ENCODE results near the gene CRYGD. TPM values are rescaled to one million over a fixed set of nuclear protein-coding genes. Genes with fewer than 3 reads are reported as not detected.

CRYGD gene
- total RNA-seq = not detected

DNA sequence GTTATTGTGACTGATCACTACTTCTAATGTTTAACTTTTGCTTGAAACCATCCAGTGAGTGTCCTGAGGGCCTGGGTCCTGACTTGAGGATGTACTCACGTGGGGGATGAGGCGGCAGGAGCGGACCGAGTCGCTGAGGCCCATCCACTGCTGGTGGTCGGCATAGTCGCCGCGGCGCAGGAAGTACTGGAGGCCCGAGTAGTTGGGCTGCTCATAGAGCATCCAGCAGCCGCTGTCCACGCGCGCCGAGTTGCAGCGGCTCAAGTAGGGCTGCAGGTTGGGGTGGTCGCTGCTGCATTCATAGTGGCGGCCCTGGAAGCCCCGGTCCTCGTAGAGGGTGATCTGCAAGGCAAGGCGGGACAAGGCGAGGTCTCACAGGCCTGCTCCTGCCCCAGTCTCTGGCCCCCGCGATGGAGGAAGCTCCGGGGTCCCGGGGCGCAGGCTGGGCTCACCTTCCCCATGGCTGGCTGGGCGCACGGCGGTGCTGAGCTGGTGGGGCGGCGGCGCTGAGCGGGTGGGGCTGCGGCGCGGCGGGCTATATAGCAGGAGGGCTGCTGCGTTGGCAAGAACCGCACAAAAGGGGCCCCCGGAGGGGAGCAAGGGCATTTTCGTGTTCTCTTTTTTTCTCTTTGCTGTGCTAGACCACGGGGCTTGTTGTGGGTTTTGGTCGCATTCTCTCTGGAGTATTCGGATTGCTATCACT, at the start of gene CRYGD:
Gene CRYGD, minus strand, starts transcription at position 512 of the 703 bp plus-strand sequence. Its CDS starts 51 bp downstream, at position 461.

DNA sequence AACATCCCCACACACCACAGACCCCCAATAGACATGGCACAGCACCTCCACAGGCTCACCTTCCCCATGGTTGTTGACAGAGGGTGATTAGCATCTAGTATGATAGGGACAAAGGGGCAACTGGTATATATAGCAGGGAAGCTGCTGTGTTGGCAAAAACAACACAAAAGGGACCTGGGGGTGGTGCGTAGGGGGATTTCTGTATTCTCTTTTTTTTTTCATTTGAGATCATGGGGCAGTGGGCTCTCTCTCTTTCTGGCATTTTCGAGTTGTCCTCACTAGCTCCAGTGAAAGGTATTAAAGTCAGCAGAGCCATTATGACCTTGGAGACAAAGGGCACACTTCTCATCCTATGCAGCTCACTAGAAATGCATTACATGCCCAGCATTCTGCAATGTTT, 39.2 kb upstream of the CRYGD start, which contains the start of gene CRYGA:
Gene CRYGA, minus strand, starts transcription at position 101 of the 400 bp plus-strand sequence. Its CDS starts 33 bp downstream, at position 68.

GRCh38 chr2:208146006-208146405, 21.7 kb upstream of the CRYGD start, which contains the start of gene CRYGB:
CRYGB (minus strand) TSS chr2:208146158; CDS start chr2:208146120, 38 bp downstream.

DNA sequence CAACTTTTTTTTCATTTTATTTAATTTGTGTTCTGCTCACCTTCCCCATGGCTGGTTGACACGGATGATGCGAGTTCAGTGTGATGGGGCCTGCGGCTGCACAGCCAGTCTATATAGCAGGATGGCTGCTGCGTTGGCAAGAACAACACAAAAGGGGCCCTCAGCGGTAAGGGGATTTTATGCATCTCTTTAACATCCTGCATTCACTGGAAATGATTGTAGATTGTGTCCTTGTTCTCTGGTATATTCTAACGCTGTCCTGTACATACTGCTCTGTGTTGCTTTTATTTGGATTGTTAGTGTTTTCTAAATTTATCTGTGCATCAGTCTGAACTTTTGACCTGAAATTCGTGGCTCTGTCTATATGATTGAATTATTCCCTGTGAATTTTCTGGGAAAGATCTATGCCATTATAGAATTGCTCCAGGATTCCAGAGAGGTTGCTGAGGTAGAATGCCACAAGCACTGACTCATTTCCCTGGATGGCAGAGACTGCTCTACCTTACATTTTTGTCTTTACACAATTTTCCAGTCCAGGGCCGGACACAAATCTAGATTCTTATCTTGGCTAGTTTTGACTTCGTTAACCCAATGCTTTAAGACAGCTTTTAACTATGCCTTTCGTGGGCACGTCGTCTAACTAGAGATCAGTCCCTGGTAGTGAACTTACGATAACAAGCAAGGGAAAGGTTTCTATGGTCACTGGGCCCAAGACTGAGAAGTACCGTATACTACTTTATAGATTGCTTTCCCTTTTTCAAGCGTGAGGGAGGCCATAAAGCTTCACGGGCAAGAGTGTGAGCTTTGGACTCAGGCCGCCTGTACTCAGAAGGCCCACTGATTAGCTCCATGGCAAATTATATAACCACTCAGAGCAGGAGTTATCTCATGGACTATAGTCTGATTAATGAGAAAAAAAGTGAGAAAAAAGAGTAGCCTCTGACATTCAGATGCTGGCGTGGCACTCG, 5.7 kb upstream of the CRYGD start, which contains the start of gene CRYGC:
Gene CRYGC, minus strand, starts transcription at position 85 of the 968 bp plus-strand sequence. Its CDS starts 36 bp downstream, at position 49.

Other genes starting within 250 kb of the CRYGD start
- 68.9 TPM for gene PLEKHM3, start 99.0 kb downstream of the CRYGD start, total RNA-seq
- gene CRYGC, start 5.3 kb upstream of the CRYGD start, total RNA-seq = not detected
- gene CRYGB, start 21.6 kb upstream of the CRYGD start, total RNA-seq = not detected
- gene CRYGA, start 39.1 kb upstream of the CRYGD start, total RNA-seq = not detected
- gene C2orf80, start 65.5 kb upstream of the CRYGD start, total RNA-seq = 21.0 TPM
- 169 TPM for gene IDH1, start 130.5 kb upstream of the CRYGD start, total RNA-seq
- 63.9 TPM for gene PIKFYVE, start 141.7 kb upstream of the CRYGD start, total RNA-seq

Measured in parietal lobe (tissue), 1 donor.